Left forelimb (tissue), 1 donor: ENCODE measurements around the gene DGKB.

Experiments used
- DNase-seq: peaks from one replicate; pipeline ENCODE4 v3.0.0-alpha.2; 2018; ENCODE audit warnings: low spot score

DGKB gene

GRCh38 chr7:14381936-14382335 is 520.6 kb downstream of the DGKB start:
- no peak for DNase-seq

GRCh38 chr7:14381306-14381705 is 521.2 kb downstream of the DGKB start:
- DNase-seq: no peak

- DNase-seq: no peak
Observed at GRCh38 chr7:14380881-14381280, 521.7 kb downstream of the DGKB start.

- DNase-seq: no peak
Observed at GRCh38 chr7:14377646-14378266, 524.8 kb downstream of the DGKB start.

GRCh38 chr7:14376711-14377110 is 525.8 kb downstream of the DGKB start:
- no peak for DNase-seq

- DNase-seq: no peak
Observed at GRCh38 chr7:14375998-14376397, 526.6 kb downstream of the DGKB start.

- no peak for DNase-seq
Observed at GRCh38 chr7:14374336-14374735, 528.2 kb downstream of the DGKB start.

GRCh38 chr7:14368285-14368684 is 534.3 kb downstream of the DGKB start:
- DNase-seq: no peak

GRCh38 chr7:14351167-14351566 is 551.4 kb downstream of the DGKB start:
- no peak for DNase-seq

- no peak for DNase-seq
Observed at GRCh38 chr7:14341200-14341775, 561.3 kb downstream of the DGKB start.

- DNase-seq: no peak
Observed at GRCh38 chr7:14340393-14341074, 562.0 kb downstream of the DGKB start.

- no peak for DNase-seq
Observed at GRCh38 chr7:14339861-14340260, 562.7 kb downstream of the DGKB start.

- DNase-seq: no peak
Observed at GRCh38 chr7:14336256-14336655, 566.3 kb downstream of the DGKB start.

- DNase-seq: no peak
Observed at GRCh38 chr7:14332155-14332554, 570.4 kb downstream of the DGKB start.

GRCh38 chr7:14324767-14325166 is 577.8 kb downstream of the DGKB start:
- no peak for DNase-seq

GRCh38 chr7:14322724-14323123 is 579.8 kb downstream of the DGKB start:
- no peak for DNase-seq

- no peak for DNase-seq
Observed at GRCh38 chr7:14321947-14322346, 580.6 kb downstream of the DGKB start.

GRCh38 chr7:14309432-14309831 is 593.1 kb downstream of the DGKB start:
- no peak for DNase-seq

- no peak for DNase-seq
Observed at GRCh38 chr7:14305233-14305866, 597.2 kb downstream of the DGKB start.

GRCh38 chr7:14303536-14303935 is 599.0 kb downstream of the DGKB start:
- DNase-seq: no peak

GRCh38 chr7:14294637-14295036 is 607.9 kb downstream of the DGKB start:
- no peak for DNase-seq

GRCh38 chr7:14293434-14293833 is 609.1 kb downstream of the DGKB start:
- DNase-seq: no peak

- no peak for DNase-seq
Observed at GRCh38 chr7:14292737-14293136, 609.8 kb downstream of the DGKB start.
